K562 (cell line): ENCODE data around the gene PSME4.

ENCODE experiments used
- HIVEP1 ChIP-seq: fragments of 250-450 bp; sonication (Bioruptor Pico); IDR thresholded peaks from 2 replicates; pipeline ENCODE4 v1.4.0; 2020; ENCODE audit warnings: mild to moderate bottlenecking
- HNRNPLL ChIP-seq: fragments of 200-400 bp; formaldehyde crosslinking; IDR thresholded peaks from 2 replicates; pipeline ENCODE4 v1.6.1; 2017; ENCODE audit warnings: low read length, low read depth, mild to moderate bottlenecking; ENCODE audit not compliant: poor library complexity, severe bottlenecking
- KLF6 ChIP-seq: fragments of 250-450 bp; sonication (Bioruptor Pico); IDR thresholded peaks from 2 replicates; pipeline ENCODE4 v1.4.0; 2020; ENCODE audit warnings: mild to moderate bottlenecking, moderate library complexity, borderline replicate concordance
- MED1 ChIP-seq: sonication (generic); formaldehyde crosslinking; IDR thresholded peaks from 2 replicates; pipeline ENCODE4 v1.8.1; 2023; ENCODE audit warnings: missing genetic modification reagents, borderline replicate concordance
- MEIS2 ChIP-seq: fragments of 450-650 bp; IDR thresholded peaks from 2 replicates; pipeline ENCODE4 v1.6.1; 2014; ENCODE audit warnings: mild to moderate bottlenecking; ENCODE audit not compliant: partially characterized antibody
- ZNF274 ChIP-seq: IDR thresholded peaks from 2 replicates; pipeline ENCODE4 v1.6.1; 2011; ENCODE audit warnings: low read depth, mild to moderate bottlenecking, low read length, moderate library complexity, borderline replicate concordance
- TF ChIP-seq, protein P1 (sequence below): fragments of 450-650 bp; formaldehyde crosslinking; IDR thresholded peaks from 2 replicates; pipeline ENCODE4 v1.4.0; 2020; ENCODE audit warnings: mild to moderate bottlenecking, moderate library complexity
- TF ChIP-seq, protein P2 (sequence below), 2 experiments: fragments of 200-800 bp in 1 of 2; sonication (Bioruptor generic) in 1 of 2; sonication (generic) in 1 of 2; formaldehyde crosslinking in 1 of 2; IDR thresholded peaks in 1 of 2; conservative IDR thresholded peaks in 1 of 2; 2 replicates each; pipeline versions ENCODE4 v1.5.0 to v1.6.1; 2016 to 2020; ENCODE audit warnings: missing compliant biosample characterization in 1 of 2, missing genetic modification characterization in 1 of 2, missing genetic modification reagents in 1 of 2
- TF ChIP-seq, protein P3 (sequence below): sonication (generic); formaldehyde crosslinking; IDR thresholded peaks from 2 replicates; pipeline ENCODE4 v1.8.1; 2023; ENCODE audit warnings: mild to moderate bottlenecking, missing genetic modification reagents, moderate library complexity
- TF ChIP-seq, protein P4 (sequence below), 3 experiments: IDR thresholded peaks in 2 of 3; conservative IDR thresholded peaks in 1 of 3; 2 replicates each; pipeline ENCODE4 v1.5.1; 2011 to 2012; ENCODE audit warnings: low read length in 3 of 3, mild to moderate bottlenecking in 3 of 3, control low read depth in 2 of 3, improper control_type of control experiment in 1 of 3, inconsistent platforms in 1 of 3, low read depth in 1 of 3, mixed read lengths in 1 of 3, moderate library complexity in 1 of 3; ENCODE audit not compliant: insufficient read depth in 2 of 3
- TF ChIP-seq, protein P5 (sequence below): fragments of 450-650 bp; IDR thresholded peaks from 2 replicates; pipeline ENCODE4 v1.6.1; 2016; ENCODE audit warnings: borderline replicate concordance

DNA sequence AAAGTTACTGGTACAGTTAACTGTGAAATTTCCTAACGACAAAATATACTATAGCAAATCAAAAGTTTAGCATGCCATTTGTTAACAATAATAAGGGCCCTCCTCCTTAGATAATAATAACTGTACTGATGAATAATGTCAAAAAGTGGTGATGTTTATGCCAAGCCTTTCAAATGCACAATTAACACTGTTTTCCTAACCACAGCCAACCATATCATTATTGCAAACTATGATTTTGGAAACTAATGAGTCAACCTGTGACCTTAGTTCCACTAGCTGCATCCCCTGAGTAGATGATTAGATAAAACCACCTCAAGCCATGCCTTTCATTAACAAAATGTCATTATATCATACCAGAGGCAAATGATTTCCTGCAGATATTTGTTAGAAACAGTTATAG, 85.9 kb downstream of the PSME4 start:
- TF ChIP-seq KLF6 (CRISPR knock-in tag) (no peak), ZNF274 (no peak), MED1 (CRISPR knock-in tag) (no peak), MEIS2 (no peak), HNRNPLL (no peak), HIVEP1 (CRISPR knock-in tag) (no peak)
- TF ChIP-seq, protein P1, sequence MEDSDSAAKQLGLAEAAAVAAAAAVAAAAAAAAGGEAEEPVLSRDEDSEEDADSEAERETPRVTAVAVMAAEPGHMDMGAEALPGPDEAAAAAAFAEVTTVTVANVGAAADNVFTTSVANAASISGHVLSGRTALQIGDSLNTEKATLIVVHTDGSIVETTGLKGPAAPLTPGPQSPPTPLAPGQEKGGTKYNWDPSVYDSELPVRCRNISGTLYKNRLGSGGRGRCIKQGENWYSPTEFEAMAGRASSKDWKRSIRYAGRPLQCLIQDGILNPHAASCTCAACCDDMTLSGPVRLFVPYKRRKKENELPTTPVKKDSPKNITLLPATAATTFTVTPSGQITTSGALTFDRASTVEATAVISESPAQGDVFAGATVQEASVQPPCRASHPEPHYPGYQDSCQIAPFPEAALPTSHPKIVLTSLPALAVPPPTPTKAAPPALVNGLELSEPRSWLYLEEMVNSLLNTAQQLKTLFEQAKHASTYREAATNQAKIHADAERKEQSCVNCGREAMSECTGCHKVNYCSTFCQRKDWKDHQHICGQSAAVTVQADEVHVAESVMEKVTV (CRISPR knock-in tag), result no peak
- TF ChIP-seq, protein P2, sequence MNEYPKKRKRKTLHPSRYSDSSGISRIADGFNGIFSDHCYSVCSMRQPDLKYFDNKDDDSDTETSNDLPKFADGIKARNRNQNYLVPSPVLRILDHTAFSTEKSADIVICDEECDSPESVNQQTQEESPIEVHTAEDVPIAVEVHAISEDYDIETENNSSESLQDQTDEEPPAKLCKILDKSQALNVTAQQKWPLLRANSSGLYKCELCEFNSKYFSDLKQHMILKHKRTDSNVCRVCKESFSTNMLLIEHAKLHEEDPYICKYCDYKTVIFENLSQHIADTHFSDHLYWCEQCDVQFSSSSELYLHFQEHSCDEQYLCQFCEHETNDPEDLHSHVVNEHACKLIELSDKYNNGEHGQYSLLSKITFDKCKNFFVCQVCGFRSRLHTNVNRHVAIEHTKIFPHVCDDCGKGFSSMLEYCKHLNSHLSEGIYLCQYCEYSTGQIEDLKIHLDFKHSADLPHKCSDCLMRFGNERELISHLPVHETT (CRISPR knock-in tag; conservative IDR thresholded peaks at IDR 0.05 in 1 of 2, IDR thresholded peaks at IDR 0.05 in 1 of 2), result no peak
- TF ChIP-seq, protein P3, sequence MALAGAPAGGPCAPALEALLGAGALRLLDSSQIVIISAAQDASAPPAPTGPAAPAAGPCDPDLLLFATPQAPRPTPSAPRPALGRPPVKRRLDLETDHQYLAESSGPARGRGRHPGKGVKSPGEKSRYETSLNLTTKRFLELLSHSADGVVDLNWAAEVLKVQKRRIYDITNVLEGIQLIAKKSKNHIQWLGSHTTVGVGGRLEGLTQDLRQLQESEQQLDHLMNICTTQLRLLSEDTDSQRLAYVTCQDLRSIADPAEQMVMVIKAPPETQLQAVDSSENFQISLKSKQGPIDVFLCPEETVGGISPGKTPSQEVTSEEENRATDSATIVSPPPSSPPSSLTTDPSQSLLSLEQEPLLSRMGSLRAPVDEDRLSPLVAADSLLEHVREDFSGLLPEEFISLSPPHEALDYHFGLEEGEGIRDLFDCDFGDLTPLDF (CRISPR knock-in tag), result no peak
- TF ChIP-seq, protein P4, sequence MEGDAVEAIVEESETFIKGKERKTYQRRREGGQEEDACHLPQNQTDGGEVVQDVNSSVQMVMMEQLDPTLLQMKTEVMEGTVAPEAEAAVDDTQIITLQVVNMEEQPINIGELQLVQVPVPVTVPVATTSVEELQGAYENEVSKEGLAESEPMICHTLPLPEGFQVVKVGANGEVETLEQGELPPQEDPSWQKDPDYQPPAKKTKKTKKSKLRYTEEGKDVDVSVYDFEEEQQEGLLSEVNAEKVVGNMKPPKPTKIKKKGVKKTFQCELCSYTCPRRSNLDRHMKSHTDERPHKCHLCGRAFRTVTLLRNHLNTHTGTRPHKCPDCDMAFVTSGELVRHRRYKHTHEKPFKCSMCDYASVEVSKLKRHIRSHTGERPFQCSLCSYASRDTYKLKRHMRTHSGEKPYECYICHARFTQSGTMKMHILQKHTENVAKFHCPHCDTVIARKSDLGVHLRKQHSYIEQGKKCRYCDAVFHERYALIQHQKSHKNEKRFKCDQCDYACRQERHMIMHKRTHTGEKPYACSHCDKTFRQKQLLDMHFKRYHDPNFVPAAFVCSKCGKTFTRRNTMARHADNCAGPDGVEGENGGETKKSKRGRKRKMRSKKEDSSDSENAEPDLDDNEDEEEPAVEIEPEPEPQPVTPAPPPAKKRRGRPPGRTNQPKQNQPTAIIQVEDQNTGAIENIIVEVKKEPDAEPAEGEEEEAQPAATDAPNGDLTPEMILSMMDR (IDR thresholded peaks at IDR 0.05 in 2 of 3, conservative IDR thresholded peaks at IDR 0.05 in 1 of 3; ENCODE audit: insufficient read depth in 2 of 3, low read depth in 1 of 3, low read length in 3 of 3), result no peak
- TF ChIP-seq, protein P5, sequence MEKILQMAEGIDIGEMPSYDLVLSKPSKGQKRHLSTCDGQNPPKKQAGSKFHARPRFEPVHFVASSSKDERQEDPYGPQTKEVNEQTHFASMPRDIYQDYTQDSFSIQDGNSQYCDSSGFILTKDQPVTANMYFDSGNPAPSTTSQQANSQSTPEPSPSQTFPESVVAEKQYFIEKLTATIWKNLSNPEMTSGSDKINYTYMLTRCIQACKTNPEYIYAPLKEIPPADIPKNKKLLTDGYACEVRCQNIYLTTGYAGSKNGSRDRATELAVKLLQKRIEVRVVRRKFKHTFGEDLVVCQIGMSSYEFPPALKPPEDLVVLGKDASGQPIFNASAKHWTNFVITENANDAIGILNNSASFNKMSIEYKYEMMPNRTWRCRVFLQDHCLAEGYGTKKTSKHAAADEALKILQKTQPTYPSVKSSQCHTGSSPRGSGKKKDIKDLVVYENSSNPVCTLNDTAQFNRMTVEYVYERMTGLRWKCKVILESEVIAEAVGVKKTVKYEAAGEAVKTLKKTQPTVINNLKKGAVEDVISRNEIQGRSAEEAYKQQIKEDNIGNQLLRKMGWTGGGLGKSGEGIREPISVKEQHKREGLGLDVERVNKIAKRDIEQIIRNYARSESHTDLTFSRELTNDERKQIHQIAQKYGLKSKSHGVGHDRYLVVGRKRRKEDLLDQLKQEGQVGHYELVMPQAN, result no peak
